Lung microvascular endothelial cell (primary cell): ENCODE measurements around the gene CAPG. TPM values are rescaled to one million over a fixed set of nuclear protein-coding genes. Genes with fewer than 3 reads are reported as not detected.
A peak's percentile ranks its signal among the peaks of the same experiment; 100 is the strongest.

Experiments
- DNase-seq, 2 donors: peaks; one replicate each; pipeline versions ENCODE4 v3.0.0 to v3.0.0-alpha.2; 2010; ENCODE audit warnings: low read depth in 2 of 2
- total RNA-seq: library from RNA; depleted of rRNA; stranded (reverse); fragments of >200 nt; gene quantifications from 2 replicates; pipeline ENCODE4 v1.2.1, GENCODE V29; 2014

CAPG gene
- total RNA-seq, 1 donor from 2014 or later = 23.4 TPM

GRCh38 chr2:85357736-85358135 is 52.4 kb downstream of the CAPG start:
- no peak for DNase-seq

DNA sequence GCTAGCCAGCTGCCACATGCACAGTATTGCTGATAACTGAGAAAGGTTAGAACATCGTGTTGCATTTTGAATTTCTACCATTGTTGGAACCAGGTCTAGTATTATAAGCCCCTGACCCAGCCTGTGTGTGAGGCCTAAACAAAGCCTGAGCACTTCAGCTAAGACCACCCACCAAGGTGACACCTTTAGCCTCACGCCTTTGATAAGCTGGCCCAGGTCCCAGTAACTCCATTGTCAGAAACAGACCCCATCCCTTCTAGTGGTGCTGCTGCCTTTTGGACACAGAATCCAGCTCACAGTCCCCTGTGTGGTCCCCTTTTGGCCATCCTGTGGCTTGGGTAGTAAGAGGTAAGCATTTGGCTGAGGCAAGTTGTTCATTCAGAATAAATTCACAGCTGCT is 54.0 kb downstream of the CAPG start:
- DNase-seq = no peak

GRCh38 chr2:85355521-85355920 is 54.6 kb downstream of the CAPG start:
- DNase-seq = no peak

GRCh38 chr2:85355073-85355410 is 55.1 kb downstream of the CAPG start:
- no peak for DNase-seq

GRCh38 chr2:85354286-85355072 is 55.7 kb downstream of the CAPG start, which contains the start of the genes ELMOD3 and RETSAT:
Gene ELMOD3, plus strand, starts transcription at chr2:85354769. Its CDS starts 2,430 bp downstream, at chr2:85357199.
Gene RETSAT, minus strand, starts transcription at chr2:85354528. Its CDS starts 21 bp downstream, at chr2:85354507.
- peak; percentile 100 for DNase-seq

DNA sequence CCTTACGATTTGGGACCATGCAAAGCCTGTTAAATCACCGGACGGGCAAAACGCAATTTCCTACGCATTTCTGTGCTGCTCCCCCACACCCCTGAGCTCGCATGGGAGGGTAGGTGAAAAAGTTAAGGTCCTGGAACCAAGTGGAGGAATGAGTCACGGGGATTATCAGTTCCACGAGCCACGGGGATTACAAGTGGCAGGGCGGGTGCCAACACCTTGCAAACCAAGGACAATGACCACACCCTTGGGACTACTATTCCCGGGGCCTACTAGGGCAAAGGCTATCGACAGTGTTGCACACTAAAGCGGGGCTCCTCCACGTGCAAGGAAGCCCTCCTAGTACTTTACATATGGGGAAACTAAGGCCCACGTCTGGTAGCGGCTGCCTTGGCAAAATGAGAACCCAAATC is 56.3 kb downstream of the CAPG start:
- peak; percentile 12 to 15 for DNase-seq

GRCh38 chr2:85347599-85347998 is 62.6 kb downstream of the CAPG start:
- DNase-seq = no peak

Other genes with a start within 250 kb of the CAPG start
- 50.1 and 62.7 TPM in 2 replicates for gene TGOLN2, start 82.4 kb downstream of the CAPG start, total RNA-seq
- gene RETSAT, start 55.8 kb downstream of the CAPG start, total RNA-seq = 50.3 and 63.5 TPM in 2 replicates
- gene ELMOD3, start 55.6 kb downstream of the CAPG start, total RNA-seq = 6.1 and 10.1 TPM in 2 replicates
- gene SH2D6, start 8.3 kb upstream of the CAPG start, total RNA-seq = not detected in 2 replicates
- 74.1 and 108 TPM in 2 replicates for gene MAT2A, start 128.8 kb upstream of the CAPG start, total RNA-seq
- gene GGCX, start 151.1 kb upstream of the CAPG start, total RNA-seq = 24.0 and 31.9 TPM in 2 replicates
- gene VAMP8, start 167.2 kb upstream of the CAPG start, total RNA-seq = 9.7 and 13.7 TPM in 2 replicates
- gene VAMP5, start 174.1 kb upstream of the CAPG start, total RNA-seq = 85.9 and 135 TPM in 2 replicates
- gene RNF181, start 185.4 kb upstream of the CAPG start, total RNA-seq = 212 and 226 TPM in 2 replicates
- 6.1 and 14.7 TPM in 2 replicates for gene TMEM150A, start 192.3 kb upstream of the CAPG start, total RNA-seq
- gene C2orf68, start 201.7 kb upstream of the CAPG start, total RNA-seq = 14.8 and 23.8 TPM in 2 replicates
- 29.6 and 29.9 TPM in 2 replicates for gene USP39, start 205.8 kb upstream of the CAPG start, total RNA-seq